ENCODE results near the gene LIG3. TPM values are rescaled to one million over a fixed set of nuclear protein-coding genes. Genes with fewer than 3 reads are reported as not detected.
"Not testable (repeated sequence)": the region's sequence is repeated elsewhere in the genome, so short reads cannot be mapped to it uniquely, and the experiment has no call there.

Gene LIG3
- total RNA-seq (24.1 and 28.2 TPM in 2 replicates), polyA plus RNA-seq (19.4 and 29.0 TPM in 2 replicates), polyA minus RNA-seq (ENCODE audit: low replicate concordance) (57.6 and 75.8 TPM in 2 replicates)
- 15.4 and 16.5 TPM in 2 replicates for polyA plus RNA-seq (2012)

GRCh38 chr17:34980353-34980680 lies at the start of gene LIG3:
Gene LIG3, plus strand, starts transcription at chr17:34980512. Its CDS starts 2,494 bp downstream, at chr17:34983006.
- H3K36me3 ChIP-seq (ENCODE audit: control insufficient read depth, insufficient read depth, low read length) = no peaks in the 10 kb centered on the region
- H3K4me3 ChIP-seq (replicated peaks in 1 of 4; ENCODE audit: control extremely low read depth in 1 of 4, insufficient read depth in 1 of 4, low read depth in 3 of 4, low read length in 4 of 4) = peak within 1 kb of the TSS; percentile 73 to 89 (median 82)

GRCh38 chr17:34950780-34951179 lies 29.5 kb upstream of the LIG3 start:
- not testable (repeated sequence) for DNase-seq (ENCODE audit: low read depth in 2 of 2); H3K4me2 ChIP-seq (ENCODE audit: extremely low read depth, insufficient read depth, low read length); H3K27ac ChIP-seq (ENCODE audit: insufficient read depth, low read length)

More at GRCh38 chr17:34980353-34980680, at the start of gene LIG3:
- peaks cover 8% of the 10 kb centered on the region for H3K79me2 ChIP-seq (ENCODE audit: control insufficient read depth, insufficient read depth, low read length)
- no peaks in the 10 kb centered on the region for H3K9me3 ChIP-seq (ENCODE audit: control insufficient read depth, insufficient read depth, low read depth, low read length)
- H4K20me1 ChIP-seq (ENCODE audit: control insufficient read depth, extremely low read depth, insufficient read depth, low read length) = no peaks in the 10 kb centered on the region
- no peak for TF ChIP-seq EZH2 (IDR thresholded peaks at IDR 0.05; ENCODE audit: low read length, missing control alignments)
- TF ChIP-seq CTCF (conservative IDR thresholded peaks at IDR 0.05 in 1 of 2, IDR thresholded peaks at IDR 0.05 in 1 of 2; ENCODE audit: low read depth in 1 of 2, low read length in 2 of 2) = no peak
- peak within 1 kb of the TSS; percentile 98 for H3K27ac ChIP-seq (ENCODE audit: insufficient read depth, low read length)
- peak; percentile 91 to 93 for DNase-seq (ENCODE audit: low read depth in 2 of 2)
- no peaks in the 10 kb centered on the region for H3K4me1 ChIP-seq (ENCODE audit: control insufficient read depth, extremely low read depth, insufficient read depth, low read length)
- H3K27me3 ChIP-seq (ENCODE audit: control insufficient read depth, insufficient read depth, low read length) = no peaks in the 10 kb centered on the region
- H3K9ac ChIP-seq (ENCODE audit: insufficient read depth, low read length) = peak within 1 kb of the TSS; percentile 98
- H3K4me2 ChIP-seq (ENCODE audit: extremely low read depth, insufficient read depth, low read length) = peak within 1 kb of the TSS; percentile 89
- peak within 1 kb of the TSS; percentile 52 for H2AFZ ChIP-seq (ENCODE audit: low read length)

GRCh38 chr17:34958438-34958837 lies 21.9 kb upstream of the LIG3 start:
- no peaks in the 10 kb centered on the region for H3K36me3 ChIP-seq (ENCODE audit: control insufficient read depth, insufficient read depth, low read length)
- no peaks in the 10 kb centered on the region for H3K9me3 ChIP-seq (ENCODE audit: control insufficient read depth, insufficient read depth, low read depth, low read length)
- H3K27me3 ChIP-seq (ENCODE audit: control insufficient read depth, insufficient read depth, low read length) = no peaks in the 10 kb centered on the region
- TF ChIP-seq CTCF (conservative IDR thresholded peaks at IDR 0.05 in 1 of 2, IDR thresholded peaks at IDR 0.05 in 1 of 2; ENCODE audit: low read depth in 1 of 2, low read length in 2 of 2) (no peak), EZH2 (IDR thresholded peaks at IDR 0.05; ENCODE audit: low read length, missing control alignments) (no peak)
- H3K27ac ChIP-seq (ENCODE audit: insufficient read depth, low read length) = no peak overlapping the region
- H4K20me1 ChIP-seq (ENCODE audit: control insufficient read depth, extremely low read depth, insufficient read depth, low read length) = no peaks in the 10 kb centered on the region
- H2AFZ ChIP-seq (ENCODE audit: low read length) = no peak overlapping the region
- no peak for DNase-seq (ENCODE audit: low read depth in 2 of 2)
- H3K4me2 ChIP-seq (ENCODE audit: extremely low read depth, insufficient read depth, low read length) = no peak overlapping the region
- H3K4me3 ChIP-seq (replicated peaks in 1 of 4; ENCODE audit: control extremely low read depth in 1 of 4, insufficient read depth in 1 of 4, low read depth in 3 of 4, low read length in 4 of 4) = no peak overlapping the region
- H3K4me1 ChIP-seq (ENCODE audit: control insufficient read depth, extremely low read depth, insufficient read depth, low read length) = peaks cover 6% of the 10 kb centered on the region
- H3K9ac ChIP-seq (ENCODE audit: insufficient read depth, low read length) = no peak overlapping the region
- H3K79me2 ChIP-seq (ENCODE audit: control insufficient read depth, insufficient read depth, low read length) = peaks cover 20% of the 10 kb centered on the region

More at GRCh38 chr17:34950780-34951179, 29.5 kb upstream of the LIG3 start:
- H3K9me3 ChIP-seq (ENCODE audit: control insufficient read depth, insufficient read depth, low read depth, low read length); H3K79me2 ChIP-seq (ENCODE audit: control insufficient read depth, insufficient read depth, low read length); H3K27me3 ChIP-seq (ENCODE audit: control insufficient read depth, insufficient read depth, low read length); H3K4me3 ChIP-seq (replicated peaks in 1 of 4; ENCODE audit: control extremely low read depth in 1 of 4, insufficient read depth in 1 of 4, low read depth in 3 of 4, low read length in 4 of 4); H4K20me1 ChIP-seq (ENCODE audit: control insufficient read depth, extremely low read depth, insufficient read depth, low read length); H3K36me3 ChIP-seq (ENCODE audit: control insufficient read depth, insufficient read depth, low read length); H3K9ac ChIP-seq (ENCODE audit: insufficient read depth, low read length); H2AFZ ChIP-seq (ENCODE audit: low read length); H3K4me1 ChIP-seq (ENCODE audit: control insufficient read depth, extremely low read depth, insufficient read depth, low read length): not testable (repeated sequence)

Measured in fibroblast of lung (primary cell).